ENCODE results near the gene GPATCH2.

GPATCH2 gene

DNA sequence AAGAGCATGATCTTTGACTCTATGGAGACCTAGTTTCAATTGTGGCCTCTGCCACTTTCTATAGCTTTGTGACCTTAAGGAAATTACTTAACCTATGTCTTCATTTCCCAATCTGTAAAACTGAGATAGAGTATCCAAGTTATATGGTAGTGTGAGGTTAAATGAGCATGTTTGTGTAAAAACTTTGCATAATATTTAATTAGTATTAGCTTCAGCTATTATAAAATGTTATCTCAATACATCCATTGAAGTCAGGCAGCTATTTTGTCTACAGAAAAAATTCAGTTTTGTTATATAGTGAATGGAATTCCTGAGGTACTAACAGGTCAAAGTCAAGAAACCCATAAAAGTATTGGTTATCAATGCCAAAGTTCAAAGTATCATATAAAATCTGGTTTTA lies 53.6 kb downstream of the GPATCH2 start:
- no peak for DNase-seq (ENCODE audit: low spot score)

DNA sequence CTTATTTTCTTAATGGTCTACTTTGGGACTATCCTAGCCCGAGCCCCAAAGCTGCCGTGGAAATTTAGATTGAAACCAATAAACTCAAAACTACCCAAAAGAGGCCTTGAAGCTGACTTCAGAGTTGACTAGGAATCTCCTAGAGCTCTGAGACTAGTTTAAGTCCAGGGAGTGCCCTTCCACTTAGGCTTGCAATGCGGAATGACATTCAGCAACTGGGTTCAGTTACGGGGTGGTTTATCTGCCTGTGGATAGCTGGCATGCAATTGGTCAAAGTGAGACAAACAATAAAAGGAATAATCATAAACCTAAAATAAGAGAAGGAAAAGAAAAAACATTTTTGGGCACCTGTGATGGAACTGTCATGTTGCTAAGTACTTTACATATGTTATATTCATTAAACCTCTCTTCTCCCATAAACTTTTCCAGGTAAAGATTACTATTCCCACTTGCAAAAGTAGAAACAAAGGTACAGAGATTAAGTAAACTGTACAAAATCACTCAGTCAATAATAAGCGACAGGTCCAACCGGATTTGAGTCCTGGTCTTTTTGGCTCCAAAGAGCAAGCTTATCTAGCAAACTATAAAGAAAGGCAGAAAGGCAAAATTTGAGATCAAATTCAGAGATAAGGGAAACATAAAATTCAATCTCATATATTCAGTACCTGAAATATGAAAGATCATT lies 56.5 kb downstream of the GPATCH2 start:
- DNase-seq (ENCODE audit: low spot score): no peak

DNA sequence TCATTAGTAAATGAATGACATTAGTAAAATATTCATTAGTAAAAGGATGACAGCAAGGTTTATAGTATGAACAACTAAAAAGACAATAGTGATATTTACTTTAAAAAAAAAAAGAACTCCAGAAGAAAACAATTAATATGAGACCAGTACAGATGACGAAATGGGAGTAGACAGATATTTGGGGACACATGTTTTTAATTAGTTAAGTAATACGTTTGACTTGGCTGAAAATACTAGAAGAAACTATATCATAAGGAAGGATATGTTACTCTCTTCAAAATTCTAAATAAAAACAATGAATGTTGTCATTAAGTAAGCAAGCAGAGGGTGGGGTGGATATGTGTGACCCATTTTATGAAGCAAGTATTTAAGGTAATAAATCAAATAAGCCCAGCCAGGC lies 61.9 kb downstream of the GPATCH2 start:
- DNase-seq (ENCODE audit: low spot score): no peak

DNA sequence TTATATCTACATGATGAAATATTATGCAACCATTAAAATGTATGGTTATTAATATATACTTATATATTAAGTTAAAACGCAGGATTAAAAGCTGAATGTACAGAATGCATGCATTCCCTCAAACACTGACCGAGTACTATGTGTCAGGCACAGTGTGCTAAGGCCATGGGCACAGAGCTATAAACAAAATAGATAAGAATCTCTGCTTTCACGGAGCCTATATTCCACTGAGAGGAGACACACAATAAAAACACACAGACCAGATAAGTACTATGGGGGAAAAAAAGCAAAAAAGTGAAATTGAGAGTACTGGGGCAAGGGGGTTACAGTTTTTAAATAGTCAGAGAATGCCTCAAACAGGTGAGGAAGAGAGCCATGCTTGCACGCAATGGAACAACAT lies 62.7 kb downstream of the GPATCH2 start:
- DNase-seq (ENCODE audit: low spot score): no peak

DNA sequence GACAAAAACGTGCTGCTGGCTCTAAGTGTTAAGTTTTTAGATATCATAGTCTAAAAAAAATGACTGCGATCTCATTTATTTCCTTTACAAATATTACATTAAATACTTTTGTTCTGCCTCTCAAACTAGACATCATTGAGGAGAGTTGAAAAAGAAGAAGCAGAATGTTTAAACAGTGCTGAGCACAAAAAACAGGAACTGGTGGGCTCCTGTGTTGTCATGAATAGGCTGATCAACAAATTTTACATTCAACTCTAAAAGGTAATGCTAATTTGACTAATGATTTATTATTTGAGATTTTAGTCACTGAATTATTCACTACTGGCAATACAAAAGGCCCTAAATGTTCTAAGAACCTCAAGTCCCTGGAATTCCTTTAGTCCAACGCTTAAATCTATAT lies 66.1 kb downstream of the GPATCH2 start:
- DNase-seq (ENCODE audit: low spot score): no peak

DNA sequence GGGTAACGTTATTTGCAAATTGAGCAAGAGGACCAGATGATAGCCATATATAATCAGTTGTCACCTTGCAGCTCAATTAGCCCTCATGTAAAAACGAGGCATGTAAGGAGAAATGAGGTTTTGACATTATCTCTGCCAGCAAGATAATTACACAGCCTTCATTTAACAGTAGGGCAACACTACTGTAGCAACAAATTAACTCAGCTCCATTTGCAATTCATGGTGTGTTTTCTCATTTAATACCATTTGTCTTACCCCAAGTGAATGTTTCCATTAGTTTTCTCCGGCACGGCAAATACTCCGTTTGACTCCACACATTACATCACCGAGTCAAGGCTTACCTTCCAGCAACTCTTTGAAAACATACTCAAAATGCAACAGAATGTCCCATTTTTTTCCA lies 66.7 kb downstream of the GPATCH2 start:
- DNase-seq (ENCODE audit: low spot score): no peak

DNA sequence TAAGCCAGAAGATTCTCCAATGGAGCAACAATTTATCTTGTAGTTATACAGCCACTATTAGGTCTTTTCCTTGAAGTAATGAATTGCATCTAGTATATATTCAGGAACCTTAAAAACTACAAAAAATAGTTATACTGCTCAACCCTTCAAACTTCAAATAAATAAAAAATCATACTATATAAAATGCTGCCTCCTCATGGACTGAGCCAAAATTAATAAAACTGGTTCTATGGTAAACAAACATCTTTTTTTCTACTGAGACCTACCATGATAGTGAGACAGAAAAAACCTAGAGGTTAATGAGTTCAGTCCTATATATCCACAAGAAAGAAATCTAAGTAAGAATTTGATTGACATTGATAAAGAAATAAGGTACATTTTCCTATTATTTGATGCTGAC lies 67.7 kb downstream of the GPATCH2 start:
- no peak for DNase-seq (ENCODE audit: low spot score)

DNA sequence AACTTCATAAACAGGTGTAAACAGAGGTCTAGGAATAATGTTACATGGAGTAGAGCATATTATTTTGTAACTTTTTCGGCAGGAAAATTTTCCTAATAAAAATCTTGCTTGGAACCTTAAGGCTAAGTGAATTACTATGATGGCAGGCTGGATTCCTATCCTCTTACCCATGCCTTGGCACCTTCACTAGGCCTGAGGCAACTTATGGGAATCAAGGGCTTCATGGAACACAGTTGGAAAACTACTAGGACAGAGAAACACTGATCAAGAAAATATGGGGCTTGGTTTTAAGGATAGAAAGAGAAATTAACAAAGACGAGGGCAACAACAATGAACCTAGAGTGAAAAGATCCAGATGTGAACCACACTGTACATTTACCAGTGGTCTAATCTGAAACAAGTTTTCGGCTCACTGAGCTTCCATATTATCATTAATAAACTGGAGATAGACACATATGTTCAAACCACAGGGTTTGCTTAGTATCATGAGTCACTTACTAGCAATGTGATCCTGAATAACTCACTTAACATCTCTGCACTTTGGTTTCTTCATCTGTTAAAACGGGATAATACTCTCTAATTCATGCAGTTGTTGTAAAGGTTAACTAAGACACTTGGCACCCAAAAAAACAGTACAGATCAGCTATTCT lies 68.5 kb downstream of the GPATCH2 start:
- DNase-seq (ENCODE audit: low spot score): no peak

DNA sequence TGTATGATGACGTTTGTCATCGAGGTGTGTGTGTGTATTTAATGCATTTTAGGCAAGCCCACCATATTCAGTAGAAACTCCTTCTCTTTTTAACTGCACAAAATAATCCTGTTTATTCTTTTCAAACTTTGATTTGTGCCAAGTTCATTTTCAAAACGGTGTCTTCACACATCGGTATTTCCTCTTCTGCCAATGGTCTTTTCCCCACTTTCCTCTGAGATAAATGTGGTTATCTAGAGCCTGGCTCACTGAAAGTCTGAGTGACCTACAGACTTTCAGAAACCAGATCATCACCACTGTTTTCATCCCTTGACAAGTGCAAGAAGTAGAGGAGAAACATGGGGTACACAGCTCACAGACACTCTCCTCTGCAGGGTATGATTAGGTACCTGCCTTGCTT lies 69.4 kb downstream of the GPATCH2 start:
- no peak for DNase-seq (ENCODE audit: low spot score)

DNA sequence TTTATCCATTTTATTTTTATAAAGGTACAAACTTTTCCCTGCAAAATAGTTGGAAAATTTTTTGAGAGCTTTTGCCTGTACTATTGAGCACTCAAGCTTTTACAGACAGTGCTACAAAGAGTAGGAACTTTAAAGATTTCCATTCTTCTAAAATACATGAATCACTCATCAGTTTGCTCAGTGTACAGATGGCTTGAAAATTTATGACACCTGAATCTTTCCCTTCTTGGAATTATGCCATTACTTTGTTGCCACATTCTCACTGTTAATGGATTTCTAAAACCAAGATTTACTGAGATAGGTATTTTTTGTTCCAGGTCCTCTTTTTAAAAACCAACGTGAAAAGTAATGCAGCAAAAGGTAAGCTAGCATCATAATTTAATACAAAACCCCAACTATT lies 76.0 kb downstream of the GPATCH2 start:
- no peak for DNase-seq (ENCODE audit: low spot score)

DNA sequence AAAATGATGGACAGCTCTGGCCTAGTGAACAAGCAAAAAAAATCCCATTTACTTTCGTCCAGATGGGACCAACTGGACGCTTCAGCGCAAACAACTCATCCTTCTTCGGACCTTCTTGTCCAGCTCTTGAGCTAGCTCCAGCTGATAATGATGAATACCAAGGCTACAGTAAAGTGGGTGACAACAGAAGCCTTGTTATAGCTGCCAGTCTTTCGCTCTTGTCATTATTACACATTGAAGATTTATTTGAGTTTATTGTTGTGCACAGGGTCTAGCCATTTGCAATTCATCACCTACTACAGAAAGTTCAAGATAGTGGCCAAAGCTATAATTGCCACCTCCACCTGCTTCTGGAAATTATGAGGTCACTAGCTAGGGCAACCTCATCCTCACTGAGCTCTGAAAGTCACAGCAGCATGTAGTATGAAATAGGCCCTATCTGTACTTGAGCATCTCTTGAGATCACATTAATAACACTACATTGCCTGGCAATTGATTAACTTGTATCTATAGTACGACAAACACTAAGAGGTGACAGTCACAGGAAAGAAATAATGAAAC lies 76.9 kb downstream of the GPATCH2 start:
- no peak for DNase-seq (ENCODE audit: low spot score)

DNA sequence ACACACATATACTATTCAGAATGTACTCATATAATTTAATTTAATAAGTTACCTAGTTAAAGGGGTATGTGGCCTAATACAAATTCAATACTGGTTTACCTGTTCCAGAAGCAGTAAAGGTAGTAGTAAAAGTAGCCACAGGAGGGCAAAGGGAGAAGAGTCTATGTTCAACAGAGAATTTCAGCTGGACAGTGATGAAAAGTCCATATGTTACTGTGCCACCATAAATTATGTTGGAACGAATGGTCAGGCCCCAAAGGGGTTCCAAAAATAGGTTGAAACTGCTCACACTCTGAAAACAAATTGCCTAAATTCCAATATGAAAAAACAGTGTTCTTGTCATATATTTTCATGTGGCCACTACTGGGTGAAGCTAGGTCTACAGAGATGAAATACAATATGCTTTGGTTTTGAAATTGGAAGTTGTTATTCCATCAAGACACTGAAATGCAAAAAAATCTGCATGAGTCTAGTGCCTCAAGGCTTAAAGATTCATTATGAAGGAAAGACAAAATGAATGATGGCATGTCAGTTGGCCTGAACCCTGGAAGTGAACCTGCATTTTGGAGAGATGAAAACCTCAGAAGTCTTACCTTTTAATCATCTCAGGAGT lies 78.4 kb downstream of the GPATCH2 start:
- no peak for DNase-seq (ENCODE audit: low spot score)

DNA sequence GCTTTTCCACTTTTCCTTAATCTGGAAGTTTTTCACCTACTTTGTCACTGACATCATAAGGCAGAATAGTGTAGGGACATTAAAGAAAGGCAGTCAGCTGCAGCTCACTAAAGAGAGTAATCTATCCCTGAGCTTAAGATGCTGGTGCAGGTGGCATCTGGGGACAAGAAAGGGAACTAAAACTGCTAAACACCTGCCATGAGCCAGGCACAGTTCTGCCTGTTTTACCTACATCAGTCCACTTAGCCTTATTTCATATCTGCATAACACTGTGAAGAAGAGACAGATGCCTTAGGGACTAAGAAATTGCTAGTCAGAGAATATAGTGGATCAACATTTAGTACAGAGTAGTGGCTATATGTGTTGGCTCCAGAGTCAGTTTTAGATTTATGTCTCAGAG lies 88.1 kb downstream of the GPATCH2 start:
- no peak for DNase-seq (ENCODE audit: low spot score)

DNA sequence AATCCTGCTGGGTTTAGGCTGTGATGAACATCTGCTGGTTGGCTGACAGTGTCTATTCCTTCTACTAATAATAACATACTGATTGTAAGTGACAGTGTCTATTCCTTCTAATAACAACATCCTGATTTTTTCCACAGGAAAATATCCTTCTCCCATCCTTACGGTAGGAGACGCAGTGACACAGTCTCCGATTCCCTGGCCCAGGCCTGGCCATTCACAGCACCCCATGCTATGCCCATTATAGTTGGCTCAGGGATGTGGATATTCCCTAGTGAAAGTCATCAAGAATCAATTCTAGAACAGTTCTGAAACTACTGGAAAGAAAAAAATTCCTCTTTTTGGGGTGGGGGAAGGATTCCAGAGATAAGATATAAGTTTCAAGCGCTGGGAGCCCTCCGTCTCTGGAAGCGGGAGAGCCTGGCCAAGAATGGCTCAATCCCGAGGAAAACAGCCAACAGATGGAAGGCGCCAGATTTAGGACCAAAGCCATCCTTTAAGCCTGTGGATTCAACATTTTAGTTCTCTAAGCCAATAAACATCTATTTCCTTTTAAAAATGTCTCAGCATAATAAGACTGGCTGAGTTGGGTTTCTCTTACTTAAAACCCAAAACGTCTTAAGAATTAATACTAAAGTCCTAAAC lies 88.6 kb downstream of the GPATCH2 start:
- no peak for DNase-seq (ENCODE audit: low spot score)

DNA sequence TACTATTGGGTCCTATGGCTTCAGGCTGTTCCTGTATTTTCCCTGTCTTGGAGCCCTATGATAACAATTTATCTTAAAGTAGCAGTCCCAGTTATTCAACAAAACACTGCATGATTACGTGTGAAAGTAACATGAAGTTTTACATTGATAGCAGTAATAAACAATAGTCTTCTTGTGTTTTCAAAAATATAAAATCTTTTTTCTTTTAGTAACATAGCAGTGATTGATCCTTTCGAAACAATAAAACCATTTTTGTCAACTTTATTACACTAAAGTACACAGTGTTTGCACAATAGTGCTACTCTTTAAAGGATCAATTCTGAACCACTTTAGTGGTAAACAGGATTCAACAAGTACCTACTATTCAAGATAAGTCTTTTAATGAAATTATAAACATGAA lies 90.6 kb downstream of the GPATCH2 start:
- no peak for DNase-seq (ENCODE audit: low spot score)

DNA sequence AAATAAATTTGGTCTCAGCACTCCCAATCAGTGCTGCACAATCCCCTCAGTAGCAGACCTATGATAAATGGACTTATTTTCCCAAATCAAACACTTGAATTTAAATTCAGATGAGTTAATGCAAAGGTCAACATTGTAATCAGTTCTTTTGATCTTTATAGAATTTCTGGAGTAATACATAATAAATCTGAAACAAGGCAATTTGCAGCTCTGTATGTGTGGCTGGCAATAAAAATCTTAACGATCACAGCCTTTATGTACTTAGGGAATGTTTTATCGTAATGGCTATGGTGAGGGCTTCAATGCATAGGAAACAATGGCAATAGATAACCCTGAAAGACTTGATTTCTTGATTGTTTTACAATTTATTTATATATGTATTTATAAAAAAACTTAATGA lies 91.4 kb downstream of the GPATCH2 start:
- DNase-seq (ENCODE audit: low spot score): no peak

DNA sequence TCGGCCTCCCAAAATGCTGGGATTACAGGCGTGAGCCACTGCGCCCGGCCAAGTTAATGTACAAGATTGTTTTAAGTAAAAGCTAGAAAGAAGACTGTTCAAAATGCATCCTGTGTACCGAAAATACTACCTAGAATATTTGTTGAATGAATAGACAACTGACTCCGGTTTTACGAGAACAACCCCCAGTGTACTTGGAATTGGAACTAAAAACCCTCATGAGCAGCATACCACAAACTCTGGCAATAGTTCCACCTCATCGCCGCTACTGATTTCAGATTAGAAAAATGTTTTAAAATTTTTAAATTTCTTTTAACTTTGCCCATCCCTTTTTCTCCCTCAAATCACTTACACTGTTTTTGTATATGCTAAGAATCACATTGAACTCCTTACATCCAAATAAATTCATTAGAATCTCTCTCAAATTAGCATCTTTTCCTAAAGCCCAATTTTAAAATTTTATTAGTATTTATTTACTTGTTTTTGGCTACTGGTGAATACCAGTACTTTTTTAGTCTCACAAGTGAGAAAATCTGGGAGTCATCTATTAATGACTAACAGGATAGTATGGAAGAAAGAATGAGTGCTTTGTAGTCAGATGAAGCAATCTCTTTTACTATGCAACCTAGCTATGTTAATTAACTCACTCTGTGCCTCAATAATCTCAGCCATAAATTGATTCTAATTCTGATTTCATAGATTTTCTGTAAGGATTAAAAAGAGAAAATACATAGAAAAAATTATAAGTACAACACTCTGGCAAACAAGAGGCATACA lies 95.1 kb downstream of the GPATCH2 start:
- no peak for DNase-seq (ENCODE audit: low spot score)

DNA sequence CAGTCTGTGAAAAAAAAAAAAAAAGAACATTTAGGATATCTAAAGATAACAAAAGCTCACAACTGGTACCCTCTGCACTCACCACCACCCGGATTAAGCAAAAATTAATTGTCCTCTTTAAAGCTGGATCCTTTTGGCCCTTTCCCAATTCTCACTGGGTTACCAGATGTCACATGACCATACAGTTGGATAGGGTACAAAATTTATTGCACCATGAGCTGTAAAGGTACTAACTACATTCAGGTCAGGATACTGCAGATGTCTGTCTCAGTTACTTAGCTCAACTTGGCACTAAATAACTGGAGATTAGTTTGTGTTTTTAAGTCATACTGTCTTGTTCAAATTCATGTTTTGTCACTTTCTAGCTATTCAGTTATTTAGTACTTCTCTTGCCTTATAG lies 96.3 kb downstream of the GPATCH2 start:
- DNase-seq (ENCODE audit: low spot score): no peak

DNA sequence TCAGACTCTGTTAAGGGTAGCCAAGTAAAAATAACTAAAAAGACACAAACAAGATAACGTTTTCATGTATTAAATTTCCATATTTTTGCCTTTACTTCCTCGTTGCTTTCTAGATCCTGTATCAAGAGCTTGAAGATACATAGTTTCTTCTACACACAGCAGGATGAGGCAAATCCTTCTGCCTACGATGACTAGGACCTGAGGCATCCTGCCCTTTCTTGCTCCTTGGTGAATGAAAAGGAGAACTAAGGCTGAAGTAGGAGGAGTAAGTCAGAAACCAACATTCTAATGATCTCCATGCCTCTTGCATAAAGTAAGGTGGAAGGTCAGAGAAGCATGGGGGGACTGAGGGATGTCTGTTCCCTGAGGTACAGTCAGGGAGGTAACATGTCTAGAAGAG lies 102.6 kb downstream of the GPATCH2 start:
- no peak for DNase-seq (ENCODE audit: low spot score)

DNA sequence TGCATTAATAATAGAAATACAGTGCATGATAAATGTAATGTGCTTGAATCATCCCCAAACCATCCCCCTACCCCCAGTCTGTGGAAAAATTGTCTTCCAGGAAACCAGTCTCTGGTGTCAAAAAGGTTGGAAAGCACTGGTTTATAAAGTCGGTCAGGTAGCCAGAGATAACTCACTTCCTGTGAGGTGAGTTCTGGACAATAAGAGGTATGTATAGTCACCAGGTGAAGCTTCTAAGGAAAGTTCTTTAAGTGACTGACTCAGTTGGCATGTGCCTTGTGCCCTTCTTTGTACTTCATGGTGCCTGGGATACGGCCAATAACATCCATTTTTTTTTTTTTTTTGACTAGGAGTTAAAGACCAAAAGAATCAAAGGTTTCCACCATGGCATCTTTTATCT lies 103.7 kb downstream of the GPATCH2 start:
- DNase-seq (ENCODE audit: low spot score): no peak

DNA sequence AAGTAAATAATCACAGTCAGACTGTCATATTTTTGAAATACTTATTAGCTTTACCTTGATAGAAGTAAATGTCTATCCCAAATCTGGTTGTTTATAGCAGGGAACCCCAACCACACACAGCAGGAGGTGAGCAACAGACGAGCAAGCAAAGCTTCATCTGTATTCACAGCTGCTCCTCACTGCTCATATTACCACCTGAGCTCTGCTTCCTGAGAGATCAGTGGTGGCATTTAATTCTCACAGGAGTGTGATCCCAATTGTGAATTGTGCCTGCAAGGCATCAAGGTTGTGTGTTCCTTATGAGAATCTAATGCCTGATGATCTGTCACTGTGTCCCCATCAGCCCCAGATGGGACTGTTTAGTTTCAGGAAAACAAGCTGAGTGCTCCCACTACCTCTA lies 104.3 kb downstream of the GPATCH2 start:
- DNase-seq (ENCODE audit: low spot score): no peak

Data from hematopoietic multipotent progenitor cell treated with erythropoietin and hydrocortisone succinate and interleukin-3 and kit ligand, for 17 days (in vitro differentiated cells).